ENCODE measurements around the gene TRAPPC10.
A peak's percentile ranks its signal among the peaks of the same experiment; 100 is the strongest.

The TRAPPC10 gene

DNA sequence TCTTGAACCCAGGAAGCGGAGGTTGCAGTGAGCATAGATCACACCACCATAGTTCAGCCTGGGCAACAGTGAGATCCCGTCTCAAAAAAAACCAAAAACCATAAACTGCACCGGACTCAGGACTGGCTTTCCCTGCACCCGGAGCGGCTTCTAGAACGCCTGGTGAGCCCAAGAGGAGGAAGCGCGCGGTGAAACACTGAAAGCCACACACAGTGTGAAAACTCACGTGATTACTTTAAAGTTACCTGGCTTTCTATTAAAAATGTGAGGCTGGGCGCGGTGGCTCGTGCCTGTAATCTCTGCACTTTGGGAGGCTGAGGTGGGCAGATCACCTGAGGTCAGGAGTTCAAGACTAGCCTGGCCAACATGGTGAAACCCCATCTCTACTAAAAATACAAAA lies 7.0 kb upstream of the TRAPPC10 start:
- DNase-seq (ENCODE audit: low spot score): no peak

DNA sequence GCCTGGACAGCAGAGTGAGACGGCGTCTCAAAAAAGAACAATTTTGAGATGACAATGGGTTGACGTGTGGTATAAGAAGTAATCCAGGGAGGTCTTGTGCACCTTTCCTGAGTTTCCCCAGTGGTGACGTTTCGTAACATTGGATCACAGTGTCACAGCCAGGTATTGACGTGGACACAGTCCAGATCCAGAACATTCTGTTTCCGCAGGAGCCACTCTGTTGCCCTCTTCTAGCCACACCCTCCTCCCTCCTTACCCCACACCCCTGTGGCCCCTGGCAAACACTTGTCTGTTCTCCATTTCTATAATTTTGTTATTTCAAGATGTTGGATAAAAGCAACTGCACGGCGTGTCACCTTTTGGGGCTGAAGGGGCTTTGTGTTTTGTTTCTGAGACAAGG lies 6.5 kb upstream of the TRAPPC10 start:
- DNase-seq (ENCODE audit: low spot score): no peak

DNA sequence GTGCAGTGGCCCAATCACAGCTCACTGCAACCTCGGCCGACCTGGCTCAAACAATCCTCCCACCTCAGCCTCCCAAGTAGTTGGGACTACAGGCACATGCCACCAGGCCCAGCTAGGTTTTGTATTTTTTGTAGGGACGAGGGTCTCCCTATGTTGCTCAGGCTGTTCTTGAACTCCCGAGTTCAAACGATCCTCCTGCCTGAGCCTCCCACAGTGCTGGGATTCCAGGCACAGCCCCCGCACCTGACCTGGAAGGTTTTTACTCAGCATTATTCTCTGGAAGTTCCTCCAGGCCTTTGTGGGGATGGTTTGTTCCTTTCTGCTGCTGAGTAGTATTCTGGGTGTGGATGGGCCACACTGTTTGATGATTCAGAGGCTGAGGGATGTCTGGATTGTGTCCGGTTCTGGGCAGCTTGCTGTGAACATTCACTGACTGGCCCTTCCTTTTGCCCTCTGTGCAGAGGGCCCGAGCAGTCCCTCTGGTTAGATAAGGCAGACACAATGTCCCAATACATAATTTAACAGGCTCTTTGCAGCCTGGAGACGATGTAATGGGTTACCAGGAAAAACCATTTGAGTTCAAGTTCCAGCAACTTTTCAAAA lies 6.0 kb upstream of the TRAPPC10 start:
- DNase-seq (ENCODE audit: low spot score): no peak

DNA sequence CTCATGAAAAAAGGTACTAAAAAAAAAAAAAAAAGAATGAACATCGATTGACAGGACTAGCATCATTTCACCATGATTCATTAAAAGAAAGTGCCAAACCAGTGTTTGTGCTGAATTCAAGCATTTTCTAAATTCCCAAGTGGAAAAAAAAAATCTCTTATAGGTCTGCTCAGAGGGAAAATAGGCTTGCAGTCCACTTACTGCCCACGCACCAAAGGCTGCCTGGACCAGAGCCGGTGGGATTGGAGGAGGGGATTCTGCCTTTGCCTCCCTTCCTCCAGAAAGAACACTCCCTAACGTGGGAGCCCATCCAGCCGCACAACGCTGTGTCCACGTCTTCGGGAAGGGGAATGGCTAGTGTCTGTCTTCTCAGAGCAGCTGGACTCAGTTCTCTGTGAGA lies 5.5 kb upstream of the TRAPPC10 start:
- DNase-seq (ENCODE audit: low spot score): no peak

DNA sequence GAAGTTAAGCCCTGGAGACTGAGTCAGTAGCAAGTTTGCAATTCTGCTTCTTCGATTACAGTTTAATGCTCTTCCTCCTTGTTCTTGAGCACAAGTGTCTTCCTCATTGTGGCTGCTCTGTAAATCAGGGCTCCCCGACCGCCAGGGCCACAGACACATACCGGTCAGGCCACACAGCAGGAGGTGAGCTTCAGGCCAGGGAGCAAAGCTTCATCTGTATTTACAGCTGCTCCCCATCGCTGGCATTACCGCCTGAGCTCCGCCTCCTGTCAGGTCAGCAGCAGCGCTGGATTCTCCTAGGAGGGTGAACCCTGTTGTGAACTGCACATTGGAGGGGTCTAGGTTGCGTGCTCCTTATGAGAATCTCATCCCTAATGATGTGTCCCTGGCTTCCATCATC lies 1.7 kb upstream of the TRAPPC10 start:
- DNase-seq (ENCODE audit: low spot score): no peak

DNA sequence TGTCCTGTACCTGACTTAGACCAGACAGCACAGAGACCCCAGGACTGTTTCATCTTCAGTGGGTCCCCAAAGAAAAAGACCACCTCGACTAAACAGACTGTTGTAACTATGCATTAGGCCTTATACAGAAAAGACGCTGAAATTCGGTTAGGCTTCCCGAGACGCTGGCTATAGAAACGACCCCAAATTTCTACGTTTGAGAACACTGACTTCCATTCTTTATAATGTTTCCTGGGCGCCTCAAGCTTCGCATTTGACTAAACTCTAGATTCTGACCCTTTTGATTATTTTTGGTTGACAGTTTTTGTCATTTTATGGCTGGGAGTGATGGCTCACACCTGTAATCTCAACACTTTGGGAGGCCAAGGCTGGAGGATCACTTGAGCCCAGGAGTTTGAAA lies 986 bp upstream of the TRAPPC10 start:
- no peak for DNase-seq (ENCODE audit: low spot score)

DNA sequence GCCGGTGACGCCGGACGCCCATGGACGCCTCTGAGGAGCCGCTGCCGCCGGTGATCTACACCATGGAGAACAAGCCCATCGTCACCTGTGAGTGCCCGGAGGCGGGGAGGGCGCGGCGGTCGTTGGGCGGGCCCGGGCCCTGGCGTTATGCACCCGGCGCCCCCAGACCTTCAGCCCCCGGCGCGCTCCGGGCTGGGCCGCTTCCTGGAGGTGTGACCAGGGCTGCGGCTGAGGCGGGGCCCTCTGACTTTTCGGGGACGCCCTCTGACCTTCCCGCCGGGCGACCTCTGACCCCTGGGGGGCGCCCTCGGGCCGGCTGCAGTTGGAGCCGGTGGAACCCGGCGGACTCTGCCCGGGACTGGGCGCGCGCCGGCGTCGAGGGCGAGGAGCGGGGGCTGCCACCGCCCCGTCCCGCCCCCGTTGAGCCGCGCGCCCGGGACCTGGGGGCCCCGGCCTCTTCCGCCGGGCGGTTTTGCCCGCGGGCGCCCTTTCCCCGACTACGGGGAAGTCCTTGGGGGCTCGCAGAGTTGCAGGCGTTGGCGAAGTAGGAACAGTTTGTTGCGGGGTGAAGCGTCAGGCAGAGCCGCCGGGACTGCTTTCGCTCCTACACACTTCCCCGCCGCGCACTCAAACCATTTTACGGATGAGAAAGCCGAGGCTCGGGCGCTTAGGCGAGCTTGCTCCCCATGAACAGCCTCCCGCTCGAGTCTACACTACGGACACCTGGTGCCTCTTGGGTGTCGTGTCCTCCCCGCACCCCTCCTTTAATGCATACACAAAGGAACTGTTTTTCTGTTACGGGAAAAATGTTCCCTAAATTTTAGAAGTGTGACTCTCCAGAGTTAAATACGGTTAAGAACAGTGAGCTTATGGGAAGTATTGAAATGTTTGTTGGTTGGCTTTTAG lies 618 bp downstream of the TRAPPC10 start:
- DNase-seq (ENCODE audit: low spot score): peak; percentile 74

DNA sequence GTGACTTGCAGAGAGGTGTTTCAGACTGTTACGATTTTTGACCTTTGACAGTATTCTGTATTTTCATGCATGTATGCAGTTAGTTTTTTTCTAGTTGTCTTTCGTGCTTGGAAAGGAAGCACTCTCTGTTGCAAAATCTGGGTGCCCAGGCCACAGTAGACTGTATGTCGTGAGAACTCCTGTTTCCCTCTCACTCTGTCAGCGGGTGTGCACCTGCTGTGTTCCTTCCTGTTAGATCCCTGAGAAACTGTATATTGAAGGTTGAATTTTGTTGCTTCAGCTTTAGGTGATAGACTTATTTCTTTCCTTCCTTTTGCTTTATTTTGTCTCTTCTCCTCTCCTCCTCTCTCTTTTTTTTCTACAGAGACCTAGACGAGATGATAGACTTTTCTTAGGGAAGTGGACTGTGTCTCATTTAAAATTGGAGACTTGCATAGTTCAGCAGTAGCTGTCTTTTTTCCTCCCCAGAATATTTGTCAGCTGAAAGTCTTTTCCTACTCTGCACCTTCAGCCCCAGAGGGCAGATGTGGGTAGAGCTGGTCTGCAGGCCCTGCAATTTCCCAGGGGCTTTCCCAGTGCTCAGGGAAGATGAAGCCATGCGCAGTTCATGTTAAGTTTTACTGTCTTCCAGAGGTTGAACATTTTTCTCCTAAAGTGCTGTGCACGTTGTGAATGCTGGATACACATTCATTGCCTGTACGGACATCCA lies 1.4 kb downstream of the TRAPPC10 start:
- DNase-seq (ENCODE audit: low spot score): no peak

DNA sequence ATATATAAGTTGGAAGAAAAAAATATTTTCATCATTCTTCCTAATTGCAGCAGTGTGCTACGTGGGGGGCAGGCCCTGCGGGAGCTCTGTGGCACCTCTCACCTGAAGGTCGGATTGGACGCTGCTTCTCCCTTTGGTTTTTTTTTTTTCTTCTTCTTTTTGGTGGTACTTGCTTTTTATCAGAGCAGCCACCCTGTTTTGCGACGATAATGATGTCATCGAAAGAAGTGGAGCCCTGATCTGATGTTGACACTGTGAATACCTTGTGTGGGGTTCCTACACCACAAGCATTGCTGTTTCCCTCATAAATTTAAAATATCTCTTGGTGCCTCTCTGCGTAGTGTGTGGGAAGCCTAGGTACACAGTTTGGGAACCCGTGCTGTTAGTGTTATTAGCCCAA lies 5.5 kb downstream of the TRAPPC10 start:
- DNase-seq (ENCODE audit: low spot score): no peak

DNA sequence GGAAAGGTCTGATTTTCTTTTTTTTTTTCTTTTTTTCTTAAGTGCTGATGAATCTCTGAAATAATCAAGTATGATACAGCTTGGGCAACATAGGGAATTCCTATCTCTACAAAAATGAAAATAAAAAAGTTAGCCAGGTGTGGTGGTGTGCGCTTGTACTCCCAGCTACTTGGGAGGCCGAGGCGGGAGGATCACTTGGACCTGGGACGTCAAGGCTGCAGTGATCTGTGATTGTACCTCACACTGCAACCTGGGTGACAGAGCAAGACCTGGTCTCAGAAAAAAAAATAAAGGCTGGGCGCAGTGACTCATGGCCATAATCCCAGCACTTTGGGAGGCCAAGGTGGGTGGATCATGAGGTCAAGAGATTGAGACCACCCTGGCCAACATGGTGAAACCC lies 6.0 kb downstream of the TRAPPC10 start:
- DNase-seq (ENCODE audit: low spot score): no peak

DNA sequence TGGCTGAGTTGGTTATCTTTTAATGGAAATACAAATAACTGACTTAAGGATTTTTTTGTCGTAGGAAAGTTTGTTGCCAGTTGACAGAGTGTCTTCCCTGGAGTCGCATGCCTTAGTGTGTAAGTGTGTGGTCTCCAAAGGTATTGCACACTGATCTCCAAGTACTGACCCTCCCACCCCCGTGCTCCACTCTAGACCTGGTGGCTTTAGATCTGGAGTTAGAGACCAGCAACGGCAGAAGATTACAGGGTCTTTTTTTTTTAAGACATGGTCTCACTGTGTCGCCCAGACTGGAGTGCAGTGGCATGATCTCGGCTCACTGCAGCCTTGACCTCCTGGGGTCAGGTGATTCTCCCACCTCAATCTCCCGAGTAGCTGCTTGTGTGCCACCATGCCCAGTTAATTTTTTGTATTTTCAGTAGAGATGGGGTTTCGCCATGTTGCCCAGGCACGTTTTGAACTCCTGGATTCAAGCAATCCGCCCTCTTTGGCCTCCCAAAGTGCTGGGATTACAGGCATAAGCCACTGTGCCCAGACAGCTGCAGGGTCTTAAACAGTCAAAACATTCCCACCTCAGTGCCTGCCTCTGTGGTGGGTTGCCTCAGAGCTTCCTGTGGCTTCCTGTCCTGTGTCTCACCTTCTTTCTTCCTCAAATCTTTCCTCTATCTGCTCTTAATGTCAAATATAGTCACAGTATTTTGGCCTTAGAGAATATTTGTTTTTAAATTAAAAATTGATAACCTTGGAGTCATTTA lies 6.9 kb downstream of the TRAPPC10 start:
- no peak for DNase-seq (ENCODE audit: low spot score)

DNA sequence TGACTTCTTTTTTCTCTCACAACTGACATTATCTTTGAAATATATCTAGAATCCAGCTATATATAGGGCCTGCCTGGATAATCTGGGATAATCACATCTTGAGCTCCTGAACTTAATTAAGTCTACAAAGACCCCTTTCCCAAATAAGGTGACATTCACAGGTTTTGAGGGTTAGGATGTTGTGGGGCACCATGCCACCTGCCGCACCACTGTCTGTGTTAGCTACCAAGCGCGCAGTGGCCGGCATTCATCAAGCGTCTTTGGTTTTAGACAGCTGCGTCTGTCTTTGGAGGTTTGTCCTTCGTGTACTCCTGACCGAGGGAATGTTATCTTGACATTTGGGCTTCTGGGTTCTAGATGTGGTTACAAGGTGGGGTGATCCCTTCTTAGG lies 7.5 kb downstream of the TRAPPC10 start:
- no peak for DNase-seq (ENCODE audit: low spot score)

DNA sequence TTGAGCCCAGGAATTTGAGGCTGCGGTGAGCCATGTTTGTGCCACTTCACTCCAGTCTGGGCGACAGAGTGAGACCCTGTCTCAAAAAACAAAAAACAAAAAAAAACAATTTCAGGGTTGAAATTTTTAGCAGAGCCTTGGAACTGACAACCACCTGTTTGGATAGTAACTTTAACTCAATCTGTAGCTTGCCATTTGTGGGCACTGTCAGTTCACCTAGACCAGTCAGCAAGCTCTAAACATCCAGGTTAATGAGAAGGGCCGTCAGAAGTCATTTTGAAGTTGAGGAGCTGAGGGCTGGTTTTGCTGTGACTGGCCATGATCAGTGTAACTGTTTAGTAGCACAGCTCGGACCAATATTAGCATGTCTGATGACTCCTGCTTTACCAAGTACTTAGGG lies 8.4 kb downstream of the TRAPPC10 start:
- no peak for DNase-seq (ENCODE audit: low spot score)

DNA sequence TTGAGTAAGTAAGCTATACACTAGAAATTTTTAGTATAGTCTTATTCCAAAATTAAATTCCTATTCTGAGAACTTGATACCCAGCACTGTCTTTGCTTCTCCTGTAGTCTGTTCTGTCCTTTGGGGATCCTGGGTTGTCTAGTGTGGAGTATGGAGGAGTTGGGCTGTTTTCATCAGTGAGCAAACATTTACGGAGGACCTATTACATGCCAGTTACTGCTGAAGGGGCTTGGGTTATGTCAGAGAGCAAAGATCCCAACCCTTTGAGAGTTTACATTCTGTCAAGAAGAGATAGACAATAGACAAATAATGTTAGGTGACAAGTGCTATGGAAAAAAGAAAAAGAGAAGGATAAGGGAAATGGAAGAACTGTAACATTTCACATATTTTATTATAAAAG lies 9.0 kb downstream of the TRAPPC10 start:
- DNase-seq (ENCODE audit: low spot score): no peak

DNA sequence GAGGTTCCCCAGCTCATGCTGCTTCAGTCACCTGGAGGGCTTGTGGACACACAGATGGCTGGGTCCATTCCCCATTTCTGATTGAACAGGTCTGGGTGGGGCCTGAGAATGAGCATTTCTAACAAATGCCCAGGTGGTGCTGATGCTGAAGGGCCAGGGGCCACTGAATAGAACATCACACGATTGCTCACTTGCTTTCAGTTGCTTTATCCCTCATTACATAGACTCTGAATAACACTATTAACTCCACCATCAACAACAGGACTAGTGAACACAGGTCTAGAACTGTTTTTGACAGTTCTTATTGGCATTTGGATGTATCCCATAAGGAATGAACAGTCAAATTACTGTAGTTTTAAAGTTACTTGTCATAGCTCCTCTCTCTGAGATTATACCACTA lies 12.1 kb downstream of the TRAPPC10 start:
- DNase-seq (ENCODE audit: low spot score): no peak

DNA sequence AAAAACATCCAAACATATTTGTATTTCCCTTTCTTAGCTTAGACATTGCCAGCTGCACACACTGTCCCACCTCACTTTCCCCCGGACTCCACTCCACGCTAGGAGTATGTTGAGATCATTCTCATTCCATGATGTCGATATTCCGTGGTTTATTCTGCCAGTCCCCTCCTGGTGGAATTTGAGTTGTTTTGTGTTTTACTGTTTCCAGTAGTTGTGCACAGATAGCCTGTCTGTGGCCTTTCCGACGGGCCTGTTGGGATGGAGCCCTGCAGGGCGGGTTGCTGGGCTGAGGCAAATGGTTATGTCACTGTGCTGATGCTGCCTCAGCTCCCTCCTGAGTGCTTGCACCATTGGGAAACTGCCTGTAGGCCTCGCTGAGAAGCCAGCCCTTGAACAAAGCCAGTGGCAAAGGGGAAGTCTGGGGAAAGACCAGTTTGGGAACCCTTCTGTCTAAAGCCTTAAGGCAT lies 12.8 kb downstream of the TRAPPC10 start:
- no peak for DNase-seq (ENCODE audit: low spot score)

DNA sequence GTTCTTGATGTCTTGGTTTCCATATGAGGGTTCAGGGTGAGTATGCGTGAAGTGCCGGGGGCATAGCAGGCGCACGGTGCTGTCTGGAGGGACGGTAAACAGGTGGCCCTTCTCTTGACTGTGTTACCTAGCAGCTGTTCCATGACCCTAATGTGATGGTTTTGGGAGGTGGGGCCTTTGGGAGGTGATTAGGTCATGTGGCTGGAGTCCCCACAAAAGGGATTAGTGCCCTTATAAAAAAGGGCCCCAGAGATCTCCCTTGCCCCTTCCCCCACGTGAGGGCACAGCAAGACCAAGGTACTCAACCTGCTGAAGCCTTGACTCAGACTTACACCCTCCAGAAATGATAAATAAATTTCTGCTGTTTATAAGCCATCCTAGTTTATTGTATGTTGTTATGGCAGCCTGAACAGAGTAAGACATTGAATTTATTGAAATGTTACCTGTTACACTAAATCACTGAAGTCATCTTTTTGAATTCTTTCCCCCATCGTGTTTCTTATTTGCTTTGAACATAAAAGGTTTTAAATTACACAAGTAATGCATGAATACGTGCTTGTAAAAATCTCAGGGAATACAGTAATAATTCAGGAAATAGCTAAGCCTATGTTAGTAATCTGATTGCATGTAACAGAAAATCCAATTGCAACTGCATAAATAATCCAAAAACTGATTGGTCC lies 15.6 kb downstream of the TRAPPC10 start:
- no peak for DNase-seq (ENCODE audit: low spot score)

DNA sequence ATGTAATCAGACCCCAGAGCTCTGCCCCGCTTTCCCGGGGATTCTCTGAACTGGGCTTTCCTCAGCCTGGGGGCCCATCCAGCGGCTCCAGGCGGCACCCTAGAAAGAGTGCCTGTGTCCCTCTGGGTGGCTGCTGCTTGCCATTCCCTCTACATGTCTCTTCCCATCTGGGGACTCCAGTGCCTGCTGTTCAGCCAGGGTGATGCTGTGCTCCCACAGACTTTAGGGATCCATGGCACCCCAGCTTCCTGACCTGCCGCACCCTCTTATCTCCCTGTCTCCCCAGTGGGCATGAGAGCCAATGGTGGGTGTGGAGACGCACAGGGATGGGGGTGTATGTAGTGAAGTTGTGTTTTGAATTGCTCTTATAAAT lies 16.2 kb downstream of the TRAPPC10 start:
- no peak for DNase-seq (ENCODE audit: low spot score)

DNA sequence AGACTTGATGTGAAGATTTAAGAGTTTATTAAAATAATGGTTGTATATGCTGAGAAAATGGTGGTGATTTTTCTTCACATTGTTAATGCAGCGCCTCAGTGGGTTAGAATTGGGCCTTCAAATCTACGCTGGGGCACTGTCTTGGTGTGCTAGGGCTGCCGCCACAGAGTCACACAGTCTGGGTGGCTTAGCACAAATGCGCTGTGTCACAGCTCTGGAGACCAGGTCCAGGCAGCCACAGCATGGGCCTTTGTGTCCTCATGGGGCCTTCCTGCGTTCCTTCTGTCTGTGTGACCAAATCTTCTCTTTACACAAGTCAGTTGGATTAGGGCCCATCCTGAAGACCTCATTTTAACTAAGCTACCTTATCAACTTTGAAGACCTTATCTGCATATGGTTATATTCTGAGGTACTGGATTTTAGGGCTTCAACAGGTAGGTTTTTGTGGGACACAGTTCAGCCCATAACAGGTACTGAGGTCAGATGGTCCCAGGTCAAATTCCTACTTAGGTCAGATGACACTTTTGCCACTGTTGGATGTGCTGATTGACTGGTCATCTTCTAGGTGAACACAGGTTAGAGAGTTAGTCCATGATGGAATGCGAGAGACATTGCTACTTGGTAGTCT lies 17.5 kb downstream of the TRAPPC10 start:
- no peak for DNase-seq (ENCODE audit: low spot score)

DNA sequence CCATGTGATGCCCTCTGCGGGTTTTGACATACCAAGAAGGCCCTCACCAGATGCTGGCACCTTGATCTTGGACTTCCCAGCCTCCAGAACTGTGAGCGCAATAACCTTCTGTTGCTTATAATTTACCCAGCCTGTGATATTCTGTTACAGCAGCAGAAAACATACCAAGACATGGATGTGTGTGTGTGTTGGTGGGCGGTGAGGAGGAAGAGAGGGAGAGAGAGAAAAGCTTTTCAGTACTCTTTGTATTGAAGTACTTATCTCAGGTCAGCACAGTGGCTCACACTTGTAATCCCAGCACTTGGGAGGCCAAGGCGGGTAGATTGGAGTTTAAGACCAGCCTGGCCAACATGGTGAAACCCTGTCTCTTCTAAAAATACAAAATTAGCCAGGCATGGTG lies 23.1 kb downstream of the TRAPPC10 start:
- no peak for DNase-seq (ENCODE audit: low spot score)

DNA sequence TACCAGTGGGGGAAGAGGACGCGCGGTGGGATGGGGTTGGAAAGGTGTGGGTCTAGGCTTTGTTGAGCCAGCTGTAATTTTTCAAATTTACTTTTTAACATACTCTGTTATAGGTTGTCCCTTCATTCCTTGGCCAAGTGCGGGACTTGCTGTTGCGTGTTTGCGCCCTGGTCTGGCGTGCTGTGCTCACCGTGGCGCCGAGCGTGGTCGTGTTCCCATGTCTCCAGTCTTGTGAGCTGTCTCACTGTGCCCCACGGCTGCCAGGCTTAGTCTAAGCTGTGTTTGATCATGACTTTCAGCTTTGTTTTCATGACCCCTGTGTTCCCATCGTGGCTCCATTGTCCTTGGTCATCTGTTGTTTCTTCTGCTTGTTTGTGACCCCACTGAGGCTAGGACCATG lies 26.0 kb downstream of the TRAPPC10 start:
- no peak for DNase-seq (ENCODE audit: low spot score)

All from left forelimb (tissue), 1 donor.